ENCODE results near the gene GPR63.

Gene GPR63

DNA sequence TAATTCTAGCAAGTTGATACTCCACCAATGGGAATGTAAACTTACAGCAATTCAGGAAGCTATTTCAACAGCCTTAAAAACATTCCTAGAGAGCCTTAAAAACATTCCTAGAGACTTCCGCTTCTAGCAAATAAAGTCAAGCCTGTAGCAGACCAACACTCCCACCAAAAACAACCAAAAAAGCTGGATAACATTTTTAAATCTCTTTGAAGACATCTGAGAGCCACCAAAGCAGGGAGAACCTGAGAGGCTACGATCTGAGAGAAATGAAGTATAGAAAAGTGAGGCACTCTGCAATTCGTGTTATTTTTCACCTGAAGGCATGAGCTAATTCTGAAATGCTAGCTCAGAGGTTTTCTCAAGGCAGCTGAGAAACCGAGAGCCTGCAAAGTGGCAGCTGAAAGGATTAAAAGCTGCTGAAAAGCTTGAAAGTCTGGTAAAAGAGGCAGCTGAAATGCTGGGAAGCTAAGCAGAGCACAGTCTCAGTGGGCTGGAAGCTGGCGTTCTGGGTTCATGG lies 20.9 kb downstream of the GPR63 start:
- DNase-seq: no peak

DNA sequence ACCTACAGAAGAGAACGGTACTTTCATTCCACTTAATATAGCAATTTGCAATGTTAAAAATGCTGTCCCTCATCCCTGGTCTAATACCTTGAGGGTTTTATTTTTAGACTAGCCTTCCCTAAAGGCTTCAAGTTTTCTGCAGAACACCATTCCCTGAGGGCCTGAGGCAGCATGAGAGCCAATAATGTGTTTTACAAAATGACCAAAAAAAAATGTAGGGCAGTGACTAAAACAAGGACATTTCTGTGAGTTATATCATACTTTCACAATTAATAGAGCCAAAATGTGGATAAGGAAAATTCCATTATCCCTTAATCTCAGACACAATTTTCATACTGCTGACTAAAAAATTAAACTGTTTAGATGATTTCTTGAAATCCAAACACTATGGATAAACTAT lies 22.7 kb downstream of the GPR63 start:
- no peak for DNase-seq

DNA sequence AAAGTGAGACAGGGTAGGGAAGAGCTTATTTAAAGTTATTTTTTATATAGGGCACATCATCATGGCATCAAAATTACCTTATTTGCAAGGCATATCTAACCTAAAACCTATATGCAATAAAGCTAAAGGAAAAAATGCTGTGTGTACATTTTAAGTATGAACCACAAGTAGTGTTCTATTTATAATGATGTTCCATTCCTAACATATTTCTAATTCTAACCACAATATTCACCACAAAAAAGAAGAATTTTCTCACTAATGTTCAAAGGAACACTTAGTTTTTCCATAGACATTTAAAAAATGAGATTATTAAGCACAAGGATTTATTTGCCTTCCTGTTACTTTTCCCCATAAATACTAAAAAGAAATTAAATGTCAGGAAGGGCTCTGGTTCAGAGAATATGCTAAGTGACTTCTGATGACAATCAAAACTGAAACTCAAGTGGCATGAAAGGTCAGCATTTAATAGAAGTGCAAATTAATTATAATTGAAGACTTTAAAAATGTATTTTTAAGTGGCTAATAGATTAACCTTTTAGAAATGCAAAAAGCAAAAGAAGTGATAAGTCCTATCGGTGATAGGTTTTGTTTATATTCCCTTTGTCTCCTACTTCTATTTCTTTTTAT lies 25.1 kb downstream of the GPR63 start:
- DNase-seq: no peak

DNA sequence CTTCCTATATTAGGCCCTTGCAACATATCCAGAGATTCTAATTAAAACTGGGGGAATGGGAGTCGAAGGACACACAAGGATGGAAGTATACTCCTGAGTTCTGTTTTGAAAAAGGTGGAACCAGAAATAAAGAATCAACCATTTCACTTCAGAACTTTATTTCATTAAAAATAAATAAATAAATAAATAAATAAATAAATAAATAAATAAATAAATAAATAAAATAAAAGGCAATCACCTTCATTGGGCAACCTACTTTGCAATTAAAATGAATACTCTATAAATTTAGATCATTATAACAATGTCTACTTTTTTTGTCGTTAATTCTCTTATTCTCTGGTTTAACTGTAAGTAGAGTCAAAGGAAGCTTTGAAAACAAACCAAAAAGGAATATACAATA lies 25.6 kb downstream of the GPR63 start:
- DNase-seq: no peak

DNA sequence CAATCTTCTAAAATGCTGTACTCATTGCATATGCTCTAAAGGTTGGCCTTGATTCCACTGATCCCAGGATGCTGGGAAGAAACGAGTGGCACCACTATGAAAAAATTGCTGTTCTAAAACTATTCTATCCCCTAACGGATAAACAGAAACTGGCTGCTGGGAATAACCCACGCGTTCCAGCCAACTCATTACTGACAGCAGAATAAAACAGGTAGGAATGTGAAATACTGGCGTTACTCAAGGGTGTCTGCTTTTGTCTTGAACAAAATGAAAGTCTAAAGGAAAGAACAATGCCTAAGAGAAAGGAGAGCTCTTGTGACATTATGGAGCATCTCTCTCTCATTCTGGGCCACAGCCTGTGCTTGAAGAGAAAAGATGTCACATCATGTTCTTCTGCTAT lies 26.1 kb downstream of the GPR63 start:
- DNase-seq: no peak

DNA sequence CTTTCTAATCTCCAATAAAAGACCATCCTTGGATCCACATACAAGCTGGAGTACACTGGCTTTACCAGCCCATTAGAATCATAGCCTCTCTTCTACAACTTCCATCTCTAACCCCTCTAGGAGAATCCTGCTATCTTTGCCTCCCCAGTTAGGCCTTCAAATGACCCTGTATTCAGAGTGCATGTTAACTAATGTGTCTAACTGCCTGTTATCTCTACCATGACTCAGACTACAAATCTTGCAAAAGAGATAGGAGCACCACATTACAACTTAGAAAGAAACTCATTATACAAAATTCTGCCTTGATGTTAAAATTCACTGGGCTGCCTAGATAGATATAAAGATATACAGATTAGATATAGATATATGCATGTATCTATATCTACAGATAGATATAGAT lies 28.2 kb downstream of the GPR63 start:
- DNase-seq: no peak

DNA sequence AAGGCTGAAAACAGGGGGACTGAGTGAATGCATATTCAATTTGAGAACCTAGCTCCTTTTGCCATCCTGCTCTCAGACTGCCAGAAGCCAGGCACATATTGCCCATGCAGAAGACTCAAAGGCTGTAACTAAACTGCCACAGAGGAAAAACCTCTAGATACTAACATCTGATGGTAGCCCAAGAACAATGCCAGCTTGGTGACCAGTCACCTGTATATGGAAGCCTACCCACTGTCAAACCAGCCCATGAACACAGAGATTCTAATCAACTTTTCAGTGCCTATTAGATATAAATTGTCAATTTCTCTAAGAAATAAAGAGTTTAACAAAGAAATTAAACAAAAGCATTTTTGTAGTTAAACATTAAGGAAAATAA lies 34.2 kb downstream of the GPR63 start:
- no peak for DNase-seq

DNA sequence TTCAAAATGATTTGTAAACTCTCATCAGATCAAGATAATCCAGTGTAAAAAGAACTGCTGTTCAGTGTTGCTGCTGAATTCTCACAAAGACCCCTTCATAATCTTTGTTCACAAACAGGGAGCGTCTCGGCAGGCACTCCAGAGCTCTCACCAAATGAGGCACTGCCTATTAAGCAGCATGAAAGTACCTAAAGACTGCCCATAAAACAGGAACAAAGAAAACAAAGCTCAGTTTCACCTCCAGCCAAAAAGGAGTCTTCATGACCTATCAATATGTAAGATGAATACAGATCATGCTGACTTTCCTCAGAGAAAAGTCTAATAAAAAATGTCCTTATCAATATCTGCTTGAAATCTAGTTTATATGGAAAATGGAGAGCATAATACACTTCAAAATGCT lies 41.8 kb downstream of the GPR63 start:
- no peak for DNase-seq

DNA sequence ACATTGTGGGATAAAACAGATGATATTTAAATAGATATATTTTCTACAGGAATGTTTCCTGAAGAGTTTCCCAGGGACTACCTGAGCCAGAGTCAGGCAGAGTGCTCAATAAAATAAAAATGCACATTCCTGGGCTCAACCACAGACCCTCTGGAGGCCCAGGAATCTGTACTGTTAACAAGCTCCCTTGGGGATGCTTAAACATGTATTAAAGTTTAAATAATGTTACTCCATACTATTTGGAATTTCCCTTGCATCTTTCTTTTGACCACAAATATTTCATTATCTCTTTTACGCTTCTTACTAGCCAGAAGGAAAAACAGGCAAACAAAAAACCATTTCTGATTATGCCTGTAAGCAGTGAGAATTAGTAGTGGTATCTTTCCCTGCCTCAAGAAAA lies 42.3 kb downstream of the GPR63 start:
- DNase-seq: no peak

DNA sequence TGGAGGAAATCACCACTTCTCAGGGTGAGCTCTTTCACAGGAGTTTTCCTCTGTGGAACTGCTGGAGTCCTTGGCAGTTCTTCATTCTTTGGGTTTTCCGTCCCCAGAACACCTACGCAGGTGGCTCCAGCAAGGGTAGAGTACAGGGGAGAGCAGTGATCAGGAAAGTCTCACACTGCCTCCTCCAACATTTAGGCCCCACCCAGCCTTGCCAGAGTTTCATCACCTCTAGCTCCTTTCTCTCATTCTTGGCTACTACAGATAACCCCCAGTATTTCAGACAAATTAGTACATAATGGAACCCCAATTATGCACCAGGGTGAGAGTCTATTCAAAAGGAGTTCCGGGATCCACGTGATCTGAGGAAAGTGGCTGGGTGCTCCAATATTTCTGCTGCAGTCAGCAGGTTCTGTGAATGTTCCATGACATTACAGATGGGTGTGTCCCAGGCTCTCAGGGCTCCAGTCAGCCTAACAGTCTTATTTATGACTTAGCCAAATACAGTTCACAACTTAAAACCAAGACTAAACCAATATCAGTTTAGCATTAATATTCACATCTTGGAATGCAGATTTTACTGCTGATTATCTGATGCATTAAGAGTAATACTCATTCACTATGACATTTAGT lies 44.6 kb downstream of the GPR63 start:
- no peak for DNase-seq

DNA sequence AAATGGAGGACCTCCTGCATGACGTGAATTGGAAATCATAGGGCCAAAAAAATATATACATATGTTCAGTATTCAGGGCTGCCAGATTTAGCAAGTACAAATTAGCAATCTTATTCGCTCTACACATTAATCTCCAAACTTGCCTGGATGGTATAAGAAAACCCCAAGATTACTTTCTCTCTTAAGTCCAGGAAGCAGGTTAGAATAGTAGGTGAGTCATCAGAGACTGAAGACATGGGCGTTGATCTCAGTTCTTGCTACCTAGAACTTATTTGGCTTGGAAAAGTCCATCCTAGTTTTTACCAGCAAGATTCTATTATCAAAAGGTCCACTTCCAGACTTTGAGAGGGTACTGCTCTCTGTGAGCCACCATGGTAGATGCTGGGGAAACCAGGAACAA lies 47.4 kb downstream of the GPR63 start:
- no peak for DNase-seq

DNA sequence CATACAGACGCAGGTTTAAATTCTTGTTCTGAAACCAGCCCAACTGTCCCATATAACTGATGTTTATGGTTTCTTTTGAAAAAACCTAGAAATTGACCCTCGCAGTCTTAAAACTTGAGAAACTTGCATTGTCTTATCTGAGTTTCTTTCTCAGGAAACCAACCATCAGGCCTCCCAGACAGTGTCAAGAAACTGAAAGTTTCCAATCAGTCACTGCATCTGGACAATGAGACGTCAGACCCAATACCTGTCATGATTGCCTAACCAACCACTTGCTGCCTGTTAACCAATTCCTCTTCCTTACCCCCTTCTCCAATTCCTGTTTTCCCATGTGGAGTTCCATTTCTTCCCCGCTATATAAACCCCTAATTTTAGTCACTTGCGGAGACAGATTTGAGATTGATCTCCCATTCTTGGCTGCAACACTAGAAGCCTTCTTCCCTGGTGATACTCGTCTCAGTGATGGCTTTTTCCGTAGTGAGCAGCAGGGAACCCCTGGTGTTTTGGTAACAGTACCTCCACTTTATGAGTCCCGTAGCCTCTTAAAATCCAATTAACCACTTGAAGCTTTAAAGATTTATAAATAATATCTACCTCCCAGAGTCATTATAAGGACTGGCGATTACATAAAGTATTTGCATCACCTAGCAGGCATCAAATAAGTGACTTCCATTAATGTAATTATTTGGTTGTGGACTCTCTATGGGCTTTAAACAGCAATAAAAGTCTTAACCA lies 49.3 kb downstream of the GPR63 start:
- DNase-seq: no peak

DNA sequence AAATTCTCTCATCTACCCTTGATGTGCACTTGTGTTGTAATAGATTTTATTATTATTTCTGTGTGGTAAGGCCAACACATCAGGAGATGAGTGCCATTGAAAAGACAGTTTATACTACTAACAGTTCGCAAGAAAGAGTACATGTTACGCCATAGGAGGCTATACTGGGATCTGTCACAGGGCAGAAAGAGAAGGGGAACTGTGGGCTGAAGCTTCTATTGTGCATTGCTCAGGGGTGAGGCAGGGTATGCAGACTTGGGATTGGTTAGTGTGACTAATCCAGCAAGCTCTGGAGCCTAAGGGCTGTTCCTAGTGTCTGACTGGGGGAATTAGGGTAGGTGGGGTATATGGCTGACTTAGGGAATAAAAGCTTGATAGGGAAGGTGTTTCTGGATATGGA lies 50.9 kb downstream of the GPR63 start:
- no peak for DNase-seq

DNA sequence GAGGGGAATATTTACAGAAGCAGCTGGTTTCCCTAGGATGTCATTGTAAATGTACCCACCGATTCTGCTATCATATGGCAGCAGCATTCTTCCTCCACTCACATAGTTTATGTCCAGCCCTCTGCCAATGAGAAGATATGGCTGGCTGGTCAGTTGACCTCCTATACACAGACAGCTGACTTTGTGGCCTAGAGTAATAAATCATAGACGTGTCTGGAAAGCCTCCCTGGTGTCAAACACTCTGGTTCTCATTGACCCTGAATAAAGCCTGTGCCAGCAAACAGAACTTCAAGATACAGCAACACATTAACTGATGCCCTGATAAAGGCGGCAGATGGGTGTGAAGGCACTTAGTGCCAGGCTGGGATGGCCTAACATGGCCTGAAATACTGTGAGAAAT lies 52.6 kb downstream of the GPR63 start:
- no peak for DNase-seq

DNA sequence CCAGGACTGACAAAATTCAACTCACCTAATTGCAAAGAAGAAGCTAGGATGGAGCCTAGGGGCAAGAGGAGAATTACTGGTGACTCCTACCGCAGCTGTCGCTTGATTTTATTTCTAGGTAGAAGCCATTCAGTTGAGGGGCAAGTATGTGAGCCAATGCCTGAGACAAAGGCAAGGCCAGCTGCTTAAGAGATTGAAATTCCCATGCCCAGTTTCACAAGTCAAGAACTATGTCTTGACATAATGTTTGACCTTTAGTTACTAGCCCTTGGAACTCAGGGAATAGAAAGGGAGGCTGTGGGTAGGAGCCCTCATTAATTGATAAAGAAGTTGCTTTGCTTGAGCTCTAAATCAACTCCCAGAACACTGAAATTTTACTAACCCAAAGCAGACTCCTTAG lies 54.0 kb downstream of the GPR63 start:
- no peak for DNase-seq

DNA sequence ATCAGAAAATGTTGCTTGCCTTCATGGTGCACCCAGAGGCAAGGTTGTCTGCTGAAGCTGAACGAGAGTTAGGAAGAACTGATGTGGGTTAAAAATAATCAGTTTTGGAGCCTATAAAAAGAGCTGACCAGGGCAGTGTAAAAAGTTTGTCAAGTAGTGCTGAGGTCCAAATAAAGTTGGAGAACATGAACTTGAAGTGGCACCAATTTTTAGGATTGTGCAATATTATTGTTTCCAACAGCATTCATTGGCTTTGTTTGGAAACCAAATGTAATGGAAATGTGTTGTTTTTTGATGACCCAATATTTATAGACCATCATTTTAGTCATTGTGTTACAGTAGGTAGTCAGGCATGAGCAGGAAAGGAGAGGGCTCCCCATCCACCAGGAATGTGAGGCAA lies 55.7 kb downstream of the GPR63 start:
- no peak for DNase-seq

DNA sequence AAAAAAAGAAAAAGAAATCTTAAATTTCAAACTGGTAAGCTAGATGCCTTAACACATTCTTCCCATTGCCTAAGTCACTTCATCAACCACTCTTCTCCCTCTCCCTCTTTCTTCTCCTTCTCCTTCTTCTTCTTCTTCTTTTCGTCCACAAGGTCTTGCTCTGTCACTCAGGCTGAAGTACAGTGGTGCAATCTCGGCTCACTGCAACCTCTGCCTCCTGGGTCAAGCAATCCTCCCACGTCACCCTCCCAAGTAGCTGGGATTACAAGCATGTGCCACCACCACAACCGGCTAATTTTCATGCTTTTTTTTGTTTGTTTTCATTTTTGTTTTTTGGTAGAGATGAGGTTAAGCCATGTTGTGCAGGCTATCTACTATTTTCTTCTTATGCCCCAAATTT lies 60.2 kb downstream of the GPR63 start:
- no peak for DNase-seq

DNA sequence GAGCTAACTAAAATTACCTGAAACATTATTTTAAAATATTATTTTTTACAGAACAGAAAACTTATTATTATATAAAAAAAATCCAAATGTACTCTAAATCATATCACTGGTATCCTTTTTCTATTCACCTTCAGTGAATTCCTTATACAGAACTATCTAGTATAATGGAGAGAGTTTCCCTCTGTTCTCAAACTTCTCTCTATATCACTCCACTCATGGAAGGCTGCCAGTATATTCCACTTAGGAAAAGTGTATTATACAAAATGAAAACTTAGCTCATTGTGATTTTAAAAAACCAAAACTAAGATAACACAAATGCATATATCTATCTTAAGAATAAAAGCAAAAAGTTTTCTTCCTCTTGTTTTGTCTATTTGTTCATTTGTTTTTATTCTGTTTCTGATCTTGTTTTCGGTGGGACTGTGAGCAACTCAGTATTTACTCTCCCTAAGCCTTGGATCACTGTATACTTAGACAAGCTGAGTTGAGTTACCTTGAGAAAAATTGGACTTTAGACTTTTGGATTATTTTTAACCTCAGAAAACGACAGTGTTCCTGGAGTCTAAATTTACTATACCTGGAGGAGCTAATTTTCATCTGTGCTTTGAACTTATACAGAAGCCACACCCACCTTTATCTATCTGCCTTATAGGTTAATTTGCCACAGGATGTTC lies 61.4 kb downstream of the GPR63 start:
- no peak for DNase-seq

DNA sequence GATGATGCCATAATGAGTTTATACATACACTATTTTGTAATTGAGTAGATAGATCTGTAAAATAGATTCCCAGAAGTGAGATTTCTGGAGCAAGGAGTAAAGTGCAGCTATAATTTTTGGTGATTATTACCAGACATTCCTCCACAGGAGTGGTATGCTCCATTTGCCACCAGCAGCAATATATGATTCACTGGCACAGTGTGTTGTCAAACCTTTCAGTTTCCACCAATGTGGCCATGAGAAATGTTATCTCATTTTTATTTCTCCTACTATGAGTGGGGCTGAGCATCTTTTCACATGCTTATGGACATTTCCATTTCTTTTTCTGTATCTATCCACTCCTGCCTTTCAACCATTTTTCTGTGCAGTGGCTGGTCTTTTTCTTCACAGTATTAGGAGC lies 70.5 kb downstream of the GPR63 start:
- DNase-seq: no peak

DNA sequence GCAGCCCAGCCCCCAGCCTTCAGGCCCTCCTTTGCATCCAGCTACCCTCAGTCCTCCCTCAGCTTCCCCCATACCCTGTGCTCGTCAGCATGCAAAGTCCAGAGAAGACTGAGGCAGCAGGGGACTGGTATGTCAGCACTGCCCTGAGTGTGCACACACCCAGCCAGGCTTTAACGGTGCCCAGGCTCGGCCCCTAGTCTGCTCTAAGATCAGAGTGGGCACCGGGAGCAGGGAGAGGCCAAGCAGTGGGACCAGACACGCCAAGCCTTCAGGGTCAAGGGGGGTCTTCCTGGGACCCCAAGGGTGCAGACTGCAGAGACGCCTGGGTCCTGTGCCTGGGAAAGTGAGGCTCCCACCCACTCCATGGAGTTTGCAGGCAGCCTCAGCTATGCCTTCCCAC lies 74.7 kb downstream of the GPR63 start:
- no peak for DNase-seq

DNA sequence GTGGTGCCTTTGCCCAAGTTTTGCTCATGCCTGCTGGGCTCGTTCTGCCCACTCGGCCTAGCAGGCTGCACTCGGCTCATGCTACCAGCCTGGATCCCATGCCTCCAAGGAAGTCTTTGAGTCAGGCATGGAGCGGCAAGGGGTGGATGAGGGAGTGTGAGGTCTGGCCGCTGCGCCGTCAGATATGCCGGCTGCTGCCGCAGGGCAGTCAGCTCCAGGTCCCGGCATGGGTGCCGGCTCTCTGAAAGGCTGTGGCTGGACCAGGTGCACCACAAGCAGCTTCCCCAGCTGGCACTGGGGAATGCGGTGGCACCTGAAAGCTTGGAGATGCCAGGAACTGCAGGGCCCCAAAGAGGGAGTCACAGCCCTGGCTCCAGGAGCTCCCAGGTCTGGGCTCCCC lies 75.5 kb downstream of the GPR63 start:
- DNase-seq: no peak

DNA sequence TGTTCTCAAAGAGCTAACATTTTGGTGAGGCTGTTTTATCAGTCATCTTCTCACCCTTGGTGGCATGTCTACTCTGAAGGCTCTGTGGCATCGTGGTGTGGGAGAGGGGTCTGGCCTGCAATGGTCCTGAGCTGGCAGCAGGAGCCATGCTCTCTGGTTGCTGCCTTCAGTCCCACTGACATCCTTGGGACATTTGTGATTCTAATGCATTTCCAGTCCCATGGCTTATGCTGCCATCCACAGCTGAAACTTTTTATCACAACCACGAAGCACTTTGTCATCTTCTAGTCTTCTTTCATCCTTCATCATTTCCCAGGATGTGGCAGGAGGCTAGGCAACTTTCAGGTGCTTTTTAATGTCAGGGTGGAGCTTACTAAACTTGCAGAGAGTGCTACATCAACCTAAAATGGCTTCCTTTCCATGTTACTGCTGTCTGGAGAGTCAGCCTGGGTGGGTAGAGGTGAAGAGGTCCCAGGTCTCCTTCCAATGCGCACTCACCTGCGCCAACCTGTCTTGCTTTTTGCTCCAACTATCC lies 77.1 kb downstream of the GPR63 start:
- no peak for DNase-seq

DNA sequence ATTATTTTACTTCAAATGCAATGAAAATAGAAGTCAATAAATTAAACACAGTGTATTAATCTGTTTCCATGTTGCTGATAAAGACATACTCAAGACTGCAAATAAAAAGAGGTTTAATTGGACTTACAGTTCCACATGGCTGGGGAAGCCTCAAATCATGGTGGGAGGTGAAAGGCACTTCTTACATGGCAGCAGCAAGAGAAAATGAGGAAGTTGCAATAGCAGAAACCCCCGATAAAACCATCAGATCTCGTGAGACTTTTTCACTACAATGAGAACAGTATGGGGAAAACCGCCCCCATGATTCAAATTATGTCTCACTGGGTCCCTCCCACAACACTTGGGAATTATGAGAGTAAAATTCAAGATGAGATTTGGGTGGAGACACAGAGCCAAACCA lies 82.2 kb downstream of the GPR63 start:
- DNase-seq: no peak

DNA sequence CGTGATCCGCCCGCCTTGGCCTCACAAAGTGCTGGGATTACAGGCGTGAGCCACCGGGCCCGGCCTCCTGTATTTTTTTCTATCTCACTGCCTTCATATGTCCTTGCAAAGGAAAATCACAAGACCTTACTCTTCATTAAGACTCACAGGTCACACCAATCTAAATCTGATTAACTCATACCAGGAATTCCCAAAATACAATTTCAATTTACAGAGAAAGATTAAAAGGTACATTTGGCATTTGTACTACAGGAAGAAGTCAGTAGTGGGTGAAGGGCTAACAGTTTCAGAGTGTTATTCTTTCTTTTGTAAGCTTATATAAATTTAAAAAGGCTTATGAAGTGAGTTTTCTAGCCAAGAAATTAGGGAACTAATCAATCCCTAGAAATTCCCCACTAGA lies 87.4 kb downstream of the GPR63 start:
- DNase-seq: no peak

All from activated CD8-positive, alpha-beta memory T cell treated with anti-CD3 and anti-CD28 coated beads, Interleukin-2, amount 50 U/mL, for 48 hours (primary cell).